IMR-90 (cell line): ENCODE data around the gene LMBR1L. TPM values are rescaled to one million over a fixed set of nuclear protein-coding genes. Genes with fewer than 3 reads are reported as not detected.

Source experiments
- ATAC-seq: fragments of 200-7000 bp; cut with Tn5 transposase; 2 replicates; pipeline ENCODE4 v1.9.1; 2020; ENCODE audit warnings: low read depth, mild to moderate bottlenecking, moderate library complexity
- BruUV-seq: library from RNA; stranded (reverse); fragments of 400-500 nt; replicated peaks from 2 replicates; lab custom pipeline; 2021; lab: Mats Ljungman, UMichigan
- CTCF ChIA-PET: fragments of 300-600 bp; formaldehyde crosslinking; extraction: SDS; loops from one replicate; lab custom pipeline; 2021; ENCODE audit warnings: antibody characterized with exemption; lab: Yijun Ruan, JAX
- POLR2A ChIA-PET: fragments of 300-600 bp; sonication (Branson Sonifier 250); formaldehyde crosslinking; loops from one replicate; lab custom pipeline; 2022; ENCODE audit warnings: antibody characterized with exemption; ENCODE audit not compliant: unreplicated experiment; lab: Charles Lee
- DNase-seq: peaks from one replicate; pipeline ENCODE4 v3.0.0; 2013
- H2AFZ ChIP-seq: replicated peaks from 2 replicates; pipeline ENCODE3; 2013; ENCODE audit warnings: low read length, mild to moderate bottlenecking; ENCODE audit not compliant: poor library complexity
- H2AK5ac ChIP-seq: 2 replicates; pipeline ENCODE4 v1.6.1; 2013; ENCODE audit warnings: low read depth, low read length, inconsistent platforms
- H2AK9ac ChIP-seq: replicated peaks from 2 replicates; pipeline ENCODE3; 2013; ENCODE audit warnings: mild to moderate bottlenecking, low read depth, low read length, moderate library complexity; ENCODE audit not compliant: poor library complexity
- H2BK120ac ChIP-seq: 2 replicates; pipeline ENCODE4 v1.6.1; 2013; ENCODE audit warnings: low read depth, low read length, inconsistent platforms
- H2BK15ac ChIP-seq: 3 replicates; pipeline ENCODE4 v1.6.1; 2013; ENCODE audit warnings: low read depth, low read length, inconsistent platforms
- H2BK20ac ChIP-seq: 2 replicates; pipeline ENCODE4 v1.6.1; 2013; ENCODE audit warnings: low read depth, mild to moderate bottlenecking, inconsistent platforms, low read length, moderate library complexity
- H2BK5ac ChIP-seq: 2 replicates; pipeline ENCODE4 v1.6.1; 2013; ENCODE audit warnings: mild to moderate bottlenecking, low read depth, low read length, inconsistent platforms; ENCODE audit not compliant: poor library complexity, severe bottlenecking
- H3K14ac ChIP-seq: replicated peaks from 2 replicates; pipeline ENCODE4 v1.6.1; 2013; ENCODE audit warnings: low read depth, low read length, inconsistent platforms
- H3K18ac ChIP-seq: 2 replicates; pipeline ENCODE4 v1.6.1; 2013; ENCODE audit warnings: low read depth, low read length, control low read depth
- H3K23ac ChIP-seq: 2 replicates; pipeline ENCODE4 v1.6.1; 2013; ENCODE audit warnings: low read depth, low read length, inconsistent platforms
- H3K27ac ChIP-seq: 2 replicates; pipeline ENCODE4 v1.5.1; 2013; ENCODE audit warnings: mild to moderate bottlenecking, control low read depth, low read length; ENCODE audit not compliant: insufficient read depth
- H3K27me3 ChIP-seq: 2 replicates; pipeline ENCODE4 v1.6.1; 2013; ENCODE audit warnings: low read length; ENCODE audit not compliant: control insufficient read depth, insufficient read depth
- H3K36me3 ChIP-seq: 2 replicates; pipeline ENCODE4 v1.6.1; 2013; ENCODE audit warnings: low read length, mixed read lengths; ENCODE audit not compliant: control insufficient read depth, insufficient read depth
- H3K4ac ChIP-seq: 2 replicates; pipeline ENCODE4 v1.6.1; 2013; ENCODE audit warnings: low read depth, low read length, inconsistent platforms
- H3K4me1 ChIP-seq: 2 replicates; pipeline ENCODE4 v1.6.1; 2013; ENCODE audit warnings: low read length, mixed read lengths; ENCODE audit not compliant: control insufficient read depth, insufficient read depth
- H3K4me2 ChIP-seq: 2 replicates; pipeline ENCODE4 v1.6.1; 2013; ENCODE audit warnings: low read depth, mild to moderate bottlenecking, control low read depth, low read length, moderate library complexity
- H3K4me3 ChIP-seq: 2 replicates; pipeline ENCODE4 v1.5.1; 2013; ENCODE audit warnings: low read depth, mild to moderate bottlenecking, control low read depth, low read length, moderate library complexity; ENCODE audit not compliant: insufficient read depth
- H3K56ac ChIP-seq: 2 replicates; pipeline ENCODE4 v1.6.1; 2013; ENCODE audit warnings: low read length, inconsistent platforms; ENCODE audit not compliant: insufficient read depth; ENCODE audit errors: extremely low read depth
- H3K79me1 ChIP-seq, 2 experiments: 2 replicates each; pipeline ENCODE4 v1.6.1; 2013; ENCODE audit warnings: low read length in 2 of 2, inconsistent platforms in 1 of 2, low read depth in 1 of 2
- H3K9ac ChIP-seq: 2 replicates; pipeline ENCODE4 v1.6.1; 2013; ENCODE audit warnings: low read depth, low read length, control low read depth
- H3K9me1 ChIP-seq: 2 replicates; pipeline ENCODE4 v1.6.1; 2013; ENCODE audit warnings: low read length, inconsistent platforms; ENCODE audit not compliant: insufficient read depth
- H3K9me3 ChIP-seq: 2 replicates; pipeline ENCODE4 v1.6.1; 2013; ENCODE audit warnings: low read length; ENCODE audit not compliant: control insufficient read depth, insufficient read depth
- H4K20me1 ChIP-seq: 2 replicates; pipeline ENCODE4 v1.6.1; 2013; ENCODE audit warnings: low read length, inconsistent platforms; ENCODE audit not compliant: insufficient read depth
- H4K5ac ChIP-seq: 2 replicates; pipeline ENCODE4 v1.6.1; 2013; ENCODE audit warnings: mild to moderate bottlenecking, low read depth, low read length, control low read depth
- H4K8ac ChIP-seq, 2 experiments: 2 replicates each; pipeline ENCODE4 v1.6.1; 2013; ENCODE audit warnings: low read depth in 2 of 2, low read length in 2 of 2, control low read depth in 1 of 2, inconsistent platforms in 1 of 2
- H4K91ac ChIP-seq: 2 replicates; pipeline ENCODE4 v1.6.1; 2013; ENCODE audit warnings: low read depth, low read length, inconsistent platforms; ENCODE audit not compliant: insufficient read depth
- FOS ChIP-seq: fragments of 150-350 bp; IDR thresholded peaks from 2 replicates; pipeline ENCODE4 v1.6.1; 2016; ENCODE audit warnings: low read depth, low read length
- WGBS, 2 experiments: methylation state at CpG; one replicate each; pipeline versions ENCODE4 v1.1.5 to v1.1.7; 2013; ENCODE audit warnings: missing lambda C conversion rate in 2 of 2; ENCODE audit not compliant: insufficient read length in 1 of 2; ENCODE audit errors: extremely low coverage in 2 of 2; 5-methylcytosine and 5-hydroxymethylcytosine counted together
- dilution Hi-C: fragments of 300-500 bp; cut with HindIII; formaldehyde crosslinking; loops from one replicate; pipeline ENCODE4 v1.14.3; 2018; ENCODE audit warnings: low sequenced_read_pairs; ENCODE audit not compliant: unreplicated experiment
- in situ Hi-C: fragments of 300-500 bp; cut with MboI; formaldehyde crosslinking; loops from 3 replicates; pipeline ENCODE4 v1.14.3; 2019; ENCODE audit warnings: low sequenced_read_pairs, inconsistent platforms, mixed read lengths
- intact Hi-C: fragments of 100-400 bp; cut with micrococcal nuclease; formaldehyde crosslinking; loops from 2 replicates; pipeline ENCODE4 v1.10.0; 2022
- polyA plus RNA-seq, 3 experiments: library from polyadenylated mRNA; depleted of rRNA; stranded (reverse); fragments of >200 nt; gene quantifications; 2 replicates each; pipeline ENCODE4 v1.2.3, GENCODE V29; 2012; ENCODE audit warnings: low replicate concordance in 1 of 3
- total RNA-seq: library from RNA; depleted of rRNA; stranded (reverse); fragments of >200 nt; gene quantifications from 2 replicates; pipeline ENCODE4 v1.2.3, GENCODE V29; 2012
- TF ChIP-seq, protein P1 (sequence below): conservative IDR thresholded peaks from 2 replicates; pipeline ENCODE4 v1.5.1; 2012; ENCODE audit warnings: mild to moderate bottlenecking, low read depth, low read length, improper control_type of control experiment

The LMBR1L gene
- total and polyA plus RNA-seq, 2 of the 4 experiments (the other 2 are of a cell fraction): 33.0 to 44.6 TPM

GRCh38 chr12:49089821-49090773, 20.6 kb downstream of the LMBR1L start:
- Histone ChIP-seq H3K27me3 (peaks cover 30% of the 10 kb centered on the region; the same call in 1 of the 2 replicates), H3K36me3 (no peaks in the 10 kb centered on the region), H3K4me3 (peak overlapping the region; percentile 30), H4K20me1 (no peaks in the 10 kb centered on the region; the same call in 1 of the 2 replicates), H2AK5ac (no peak overlapping the region), H3K4ac (no peak overlapping the region), H2BK120ac (no peak overlapping the region), H2AK9ac (peak overlapping the region; percentile 38), H3K18ac (no peak overlapping the region), H4K91ac (no peak overlapping the region), H3K56ac (no peak overlapping the region), H3K79me1 (0 out of 4 replicates have a peak, but pooled peaks cover 0 to 3% of the 10 kb centered on the region in 2 experiments), H4K5ac (no peak overlapping the region), H3K9me1 (peaks cover 2% of the 10 kb centered on the region; the same call in 1 of the 2 replicates), H2BK20ac (no peak overlapping the region), H2AFZ (peak overlapping the region; percentile 77), H2BK5ac (no peak overlapping the region), H3K9ac (no peak overlapping the region), H4K8ac (no peak overlapping the region), H2BK15ac (no peak overlapping the region), H3K27ac (no peak overlapping the region), H3K4me1 (peaks cover 11% of the 10 kb centered on the region), H3K23ac (peak overlapping the region; percentile 69; the same call in 1 of the 2 replicates), H3K14ac (no peak overlapping the region), H3K4me2 (peak overlapping the region; percentile 87), H3K9me3 (no peaks in the 10 kb centered on the region)
- BruUV-seq: no TSS peak
- DNase-seq (peak; percentile 33), ATAC-seq (peak; percentile 6; the same call in 1 of the 2 replicates)
- CTCF ChIA-PET: interaction anchor here (0.6 to 3.7 kb wide), 3 partner anchors 18 to 152 kb away, joined by 3 to 16 read pairs (median 3); partner anchors contain the start of gene RHEBL1
- TF ChIP-seq, protein P1, sequence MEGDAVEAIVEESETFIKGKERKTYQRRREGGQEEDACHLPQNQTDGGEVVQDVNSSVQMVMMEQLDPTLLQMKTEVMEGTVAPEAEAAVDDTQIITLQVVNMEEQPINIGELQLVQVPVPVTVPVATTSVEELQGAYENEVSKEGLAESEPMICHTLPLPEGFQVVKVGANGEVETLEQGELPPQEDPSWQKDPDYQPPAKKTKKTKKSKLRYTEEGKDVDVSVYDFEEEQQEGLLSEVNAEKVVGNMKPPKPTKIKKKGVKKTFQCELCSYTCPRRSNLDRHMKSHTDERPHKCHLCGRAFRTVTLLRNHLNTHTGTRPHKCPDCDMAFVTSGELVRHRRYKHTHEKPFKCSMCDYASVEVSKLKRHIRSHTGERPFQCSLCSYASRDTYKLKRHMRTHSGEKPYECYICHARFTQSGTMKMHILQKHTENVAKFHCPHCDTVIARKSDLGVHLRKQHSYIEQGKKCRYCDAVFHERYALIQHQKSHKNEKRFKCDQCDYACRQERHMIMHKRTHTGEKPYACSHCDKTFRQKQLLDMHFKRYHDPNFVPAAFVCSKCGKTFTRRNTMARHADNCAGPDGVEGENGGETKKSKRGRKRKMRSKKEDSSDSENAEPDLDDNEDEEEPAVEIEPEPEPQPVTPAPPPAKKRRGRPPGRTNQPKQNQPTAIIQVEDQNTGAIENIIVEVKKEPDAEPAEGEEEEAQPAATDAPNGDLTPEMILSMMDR: peak; percentile 24; the same call in 1 of the 2 replicates
- no peak for TF ChIP-seq FOS
- POLR2A ChIA-PET: no interaction called here
- 0% methylated on average over 43 of the region's 88 CpGs; no CpG with 5 or more reads in 1 of the 2 experiments for WGBS, 2 experiments
- intact Hi-C loops (loop anchor here (2.0 to 10.0 kb wide), 2 partner anchors 25 to 95 kb away; partner anchors contain the start of gene TUBA1A), dilution Hi-C loops (no loop called here), in situ Hi-C loops (no loop called here)
